GM12864 (cell line): Measurements from ENCODE around the gene YKT6.

Source experiments
- DNase-seq: peaks from one replicate; pipeline ENCODE4 v3.0.0-alpha.2; 2011; ENCODE audit warnings: low read depth
- H3K4me3 ChIP-seq: 2 replicates; pipeline ENCODE4 v1.5.1; 2011; ENCODE audit warnings: mild to moderate bottlenecking, low read depth, low read length, control low read depth
- CTCF ChIP-seq: IDR thresholded peaks from 2 replicates; pipeline ENCODE4 v1.5.1; 2011; ENCODE audit warnings: low read depth, mild to moderate bottlenecking, moderate library complexity, low read length, control low read depth, inconsistent platforms; ENCODE audit errors: missing control alignments

The YKT6 gene

GRCh38 chr7:44200699-44201461 lies at the start of gene YKT6:
TSS of gene YKT6 (plus strand) at chr7:44200978. CDS start at chr7:44201136, 158 bp downstream.
- peak within 1 kb of the TSS; percentile 84 for H3K4me3 ChIP-seq
- peak; percentile 93 for DNase-seq
- TF ChIP-seq CTCF: peak; percentile 50

- TF ChIP-seq CTCF: no peak
- no peak for DNase-seq
- H3K4me3 ChIP-seq: no peak overlapping the region
Observed at GRCh38 chr7:44151956-44152355, 48.8 kb upstream of the YKT6 start.

- no peak for DNase-seq
- TF ChIP-seq CTCF: no peak
- H3K4me3 ChIP-seq: no peak overlapping the region
Observed at GRCh38 chr7:44152971-44153947, 47.5 kb upstream of the YKT6 start.

GRCh38 chr7:44153948-44154335 lies 46.8 kb upstream of the YKT6 start:
- H3K4me3 ChIP-seq: no peak overlapping the region
- TF ChIP-seq CTCF: no peak
- no peak for DNase-seq

GRCh38 chr7:44154703-44155102 lies 46.1 kb upstream of the YKT6 start:
- H3K4me3 ChIP-seq: no peak overlapping the region
- DNase-seq: no peak
- TF ChIP-seq CTCF: no peak

- H3K4me3 ChIP-seq: no peak overlapping the region
- no peak for TF ChIP-seq CTCF
- DNase-seq: no peak
Observed at GRCh38 chr7:44155191-44156185, 45.3 kb upstream of the YKT6 start.
